GM12892 (cell line): Measurements from ENCODE around the gene ANKRD11.
A peak's percentile ranks its signal among the peaks of the same experiment; 100 is the strongest.

Experiments used
- DNase-seq: peaks from one replicate; pipeline ENCODE4 v3.0.0; 2011; ENCODE audit not compliant: insufficient read length
- FAIRE-seq: peaks from 2 replicates; lab custom pipeline; 2011; peaks lifted over from hg19 to GRCh38; lab: Jason Lieb, UNC
- POLR2A ChIP-seq: IDR thresholded peaks from 2 replicates; pipeline ENCODE4 v1.6.1; 2011; ENCODE audit warnings: low read depth, low read length, control low read depth
- POLR2AphosphoS5 ChIP-seq: IDR thresholded peaks from 2 replicates; pipeline ENCODE4 v1.6.1; 2011; ENCODE audit warnings: low read depth, low read length, control low read depth
- TAF1 ChIP-seq: IDR thresholded peaks from 2 replicates; pipeline ENCODE4 v1.6.1; 2011; ENCODE audit warnings: low read depth, mild to moderate bottlenecking, control low read depth, low read length, borderline replicate concordance

Gene ANKRD11

GRCh38 chr16:89322321-89323119 is 167.8 kb downstream of the ANKRD11 start:
- DNase-seq (no peak), FAIRE-seq (no peak)
- no peak for TF ChIP-seq TAF1
- TF ChIP-seq POLR2AphosphoS5 = no peak
- no peak for TF ChIP-seq POLR2A

GRCh38 chr16:89320782-89321501 is 169.4 kb downstream of the ANKRD11 start:
- TF ChIP-seq POLR2A = no peak
- no peak for TF ChIP-seq TAF1
- no peak for TF ChIP-seq POLR2AphosphoS5
- FAIRE-seq = no peak
- DNase-seq = no peak

GRCh38 chr16:89319886-89320781 is 170.2 kb downstream of the ANKRD11 start:
- peak; percentile 38; the same call in 1 of the 2 replicates for TF ChIP-seq POLR2AphosphoS5
- no peak for TF ChIP-seq POLR2A
- TF ChIP-seq TAF1 = 0 out of 2 replicates have a peak, but pooled peaks have one; percentile 22
- FAIRE-seq (peak; percentile 79), DNase-seq (peak; percentile 68)

GRCh38 chr16:89319631-89319885 is 170.8 kb downstream of the ANKRD11 start:
- DNase-seq (no peak), FAIRE-seq (no peak)
- TF ChIP-seq POLR2A (no peak), POLR2AphosphoS5 (no peak), TAF1 (no peak)

GRCh38 chr16:89318871-89319630 is 171.3 kb downstream of the ANKRD11 start:
- FAIRE-seq (no peak), DNase-seq (no peak)
- TF ChIP-seq POLR2A (no peak), TAF1 (no peak)

- TF ChIP-seq POLR2AphosphoS5 = no peak
- DNase-seq = no peak
- no peak for FAIRE-seq
Measured at GRCh38 chr16:89318430-89318758, 172.0 kb downstream of the ANKRD11 start.

GRCh38 chr16:89317729-89318429 is 172.5 kb downstream of the ANKRD11 start:
- no peak for FAIRE-seq
- no peak for DNase-seq
- TF ChIP-seq TAF1 (no peak), POLR2A (no peak), POLR2AphosphoS5 (no peak)

GRCh38 chr16:89317101-89317671 is 173.2 kb downstream of the ANKRD11 start:
- FAIRE-seq (no peak), DNase-seq (no peak)
- TF ChIP-seq TAF1 (no peak), POLR2AphosphoS5 (no peak), POLR2A (no peak)

GRCh38 chr16:89316701-89317100 is 173.7 kb downstream of the ANKRD11 start:
- TF ChIP-seq TAF1 (no peak), POLR2AphosphoS5 (no peak), POLR2A (no peak)

More at GRCh38 chr16:89316701-89317100, 173.7 kb downstream of the ANKRD11 start:
- no peak for FAIRE-seq
- no peak for DNase-seq
